ENCODE measurements around the gene MACIR.

- TF ChIP-seq MAX (IDR thresholded peaks at IDR 0.05; ENCODE audit: low read depth, low read length) (no peak), CTCF (IDR thresholded peaks at IDR 0.05; ENCODE audit: low read depth, low read length) (no peak)
Observed at GRCh38 chr5:103209065-103209464, 49.5 kb upstream of the MACIR start.

Data from NB4 (cell line).